ENCODE data around the gene UBXN7.
"Not testable (repeated sequence)": the region's sequence is repeated elsewhere in the genome, so short reads cannot be mapped to it uniquely, and the experiment has no call there.

DNA sequence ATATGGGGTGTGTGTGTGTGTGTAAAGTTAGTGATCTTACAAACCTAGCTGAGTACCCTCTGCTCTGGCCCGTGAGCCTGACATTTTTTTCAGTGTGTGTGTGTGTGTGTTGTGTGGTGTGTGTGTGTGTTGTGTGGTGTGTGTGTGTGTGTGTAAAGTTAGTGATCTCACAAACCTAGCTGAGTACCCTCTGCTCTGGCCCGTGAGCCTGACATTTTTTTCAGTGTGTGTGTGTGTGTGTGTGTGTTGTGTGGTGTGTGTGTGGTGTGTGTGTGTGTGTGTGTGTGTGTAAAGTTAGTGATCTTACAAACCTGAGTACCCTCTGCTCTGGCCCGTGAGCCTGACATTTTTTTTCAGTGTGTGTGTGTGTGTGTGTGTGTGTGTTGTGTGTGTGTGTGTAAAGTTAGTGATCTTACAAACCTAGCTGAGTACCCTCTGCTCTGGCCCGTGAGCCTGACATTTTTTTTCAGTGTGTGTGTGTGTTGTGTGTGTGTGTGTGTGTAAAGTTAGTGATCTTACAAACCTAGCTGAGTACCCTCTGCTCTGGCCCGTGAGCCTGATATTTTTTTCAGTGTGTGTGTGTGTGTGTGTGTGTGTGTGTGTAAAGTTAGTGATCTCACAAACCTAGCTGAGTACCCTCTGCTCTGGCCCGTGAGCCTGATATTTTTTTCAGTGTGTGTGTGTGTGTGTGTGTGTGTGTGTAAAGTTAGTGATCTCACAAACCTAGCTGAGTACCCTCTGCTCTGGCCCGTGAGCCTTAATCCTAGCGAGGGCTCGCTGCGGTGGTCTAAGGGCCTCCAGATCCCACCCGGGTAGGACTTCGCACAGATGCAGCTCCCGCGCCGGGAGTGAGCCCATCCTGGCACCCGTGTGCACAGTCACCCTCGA is 115.2 kb downstream of the UBXN7 start:
- TF ChIP-seq POLR2AphosphoS5, EP300 (IDR thresholded peaks at IDR 0.05): not testable (repeated sequence)
- TF ChIP-seq, protein P1, sequence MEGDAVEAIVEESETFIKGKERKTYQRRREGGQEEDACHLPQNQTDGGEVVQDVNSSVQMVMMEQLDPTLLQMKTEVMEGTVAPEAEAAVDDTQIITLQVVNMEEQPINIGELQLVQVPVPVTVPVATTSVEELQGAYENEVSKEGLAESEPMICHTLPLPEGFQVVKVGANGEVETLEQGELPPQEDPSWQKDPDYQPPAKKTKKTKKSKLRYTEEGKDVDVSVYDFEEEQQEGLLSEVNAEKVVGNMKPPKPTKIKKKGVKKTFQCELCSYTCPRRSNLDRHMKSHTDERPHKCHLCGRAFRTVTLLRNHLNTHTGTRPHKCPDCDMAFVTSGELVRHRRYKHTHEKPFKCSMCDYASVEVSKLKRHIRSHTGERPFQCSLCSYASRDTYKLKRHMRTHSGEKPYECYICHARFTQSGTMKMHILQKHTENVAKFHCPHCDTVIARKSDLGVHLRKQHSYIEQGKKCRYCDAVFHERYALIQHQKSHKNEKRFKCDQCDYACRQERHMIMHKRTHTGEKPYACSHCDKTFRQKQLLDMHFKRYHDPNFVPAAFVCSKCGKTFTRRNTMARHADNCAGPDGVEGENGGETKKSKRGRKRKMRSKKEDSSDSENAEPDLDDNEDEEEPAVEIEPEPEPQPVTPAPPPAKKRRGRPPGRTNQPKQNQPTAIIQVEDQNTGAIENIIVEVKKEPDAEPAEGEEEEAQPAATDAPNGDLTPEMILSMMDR (IDR thresholded peaks at IDR 0.05): not testable (repeated sequence)

All from gastroesophageal sphincter (tissue), 3 donors.